Spinal cord (tissue), 10 donors: ENCODE measurements around the gene DSCAML1. TPM values are rescaled to one million over a fixed set of nuclear protein-coding genes. Genes with fewer than 3 reads are reported as not detected.

Experiments used
- DNase-seq, 6 donors: peaks; one replicate each; pipeline versions ENCODE4 v3.0.0 to v3.0.0-alpha.2; 2013 to 2015; ENCODE audit warnings: low spot score in 6 of 6, low read depth in 4 of 6
- H3K27ac ChIP-seq: one replicate; pipeline ENCODE4 v1.5.1; 2013; ENCODE audit warnings: low read depth, low read length, control low read depth
- H3K27me3 ChIP-seq: one replicate; pipeline ENCODE4 v1.6.1; 2013; ENCODE audit warnings: low read length; ENCODE audit not compliant: control insufficient read depth, insufficient read depth
- H3K36me3 ChIP-seq: one replicate; pipeline ENCODE4 v1.6.1; 2013; ENCODE audit warnings: low read length; ENCODE audit not compliant: control insufficient read depth, insufficient read depth
- H3K4me1 ChIP-seq: one replicate; pipeline ENCODE4 v1.6.1; 2013; ENCODE audit warnings: low read length; ENCODE audit not compliant: control insufficient read depth, insufficient read depth
- H3K4me3 ChIP-seq: one replicate; pipeline ENCODE4 v1.5.1; 2013; ENCODE audit warnings: low read depth, low read length, control low read depth
- H3K9me3 ChIP-seq: one replicate; pipeline ENCODE4 v1.6.1; 2013; ENCODE audit warnings: low read length; ENCODE audit not compliant: control insufficient read depth, insufficient read depth
- WGBS: methylation state at CpG from one replicate; pipeline ENCODE4 v1.1.5; 2013; ENCODE audit warnings: missing lambda C conversion rate; ENCODE audit not compliant: insufficient coverage; 5-methylcytosine and 5-hydroxymethylcytosine counted together
- polyA plus RNA-seq, 2 donors: library from polyadenylated mRNA; unstranded; fragments of 120-200 nt; gene quantifications; one replicate each; pipeline ENCODE4 v1.2.1, GENCODE V29; 2013; ENCODE audit not compliant: insufficient read length in 2 of 2
- total RNA-seq, 2 donors: library from RNA; depleted of rRNA in 1 of 2; stranded (reverse); fragments of 120-200 nt in 1 of 2; fragments of >200 nt in 1 of 2; gene quantifications; one replicate each; pipeline versions ENCODE4 v1.2.3 to v1.2.4, GENCODE V29; 2013 to 2014
- donor health status: healthy.

DSCAML1 gene
- total and polyA plus RNA-seq, 4 donors: 3.5 to 14.4 (median 8.2) TPM

DNA sequence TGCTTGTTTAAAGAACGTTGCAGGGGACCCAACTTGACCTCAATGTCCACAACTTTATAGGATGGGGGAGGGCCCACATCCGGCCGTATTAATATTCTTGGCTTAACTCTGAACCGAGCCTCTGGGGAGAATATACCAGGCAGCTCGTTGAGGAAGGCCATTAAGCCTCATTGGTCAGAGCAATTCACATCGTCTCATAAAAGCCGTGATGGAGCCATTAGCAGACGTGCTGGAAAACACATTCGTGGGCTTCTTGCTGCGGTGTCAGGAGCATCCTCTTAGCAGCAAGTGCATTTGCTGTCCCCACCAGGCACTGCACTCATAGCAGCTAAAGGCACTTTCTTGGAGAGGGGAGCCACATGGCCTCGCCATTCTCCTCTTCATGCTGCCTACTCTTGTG lies 14.9 kb downstream of the DSCAML1 start:
- no peak overlapping the region for H3K4me3 ChIP-seq
- peak in 1 of 6 donors; percentile 86 for DNase-seq
- WGBS: 46% methylated on average over 10 of the region's 11 CpGs
- H3K36me3 ChIP-seq: peaks cover 22% of the 10 kb centered on the region
- peaks cover 30% of the 10 kb centered on the region for H3K4me1 ChIP-seq
- no peaks in the 10 kb centered on the region for H3K9me3 ChIP-seq
- H3K27me3 ChIP-seq: no peaks in the 10 kb centered on the region
- H3K27ac ChIP-seq: no peak overlapping the region

DNA sequence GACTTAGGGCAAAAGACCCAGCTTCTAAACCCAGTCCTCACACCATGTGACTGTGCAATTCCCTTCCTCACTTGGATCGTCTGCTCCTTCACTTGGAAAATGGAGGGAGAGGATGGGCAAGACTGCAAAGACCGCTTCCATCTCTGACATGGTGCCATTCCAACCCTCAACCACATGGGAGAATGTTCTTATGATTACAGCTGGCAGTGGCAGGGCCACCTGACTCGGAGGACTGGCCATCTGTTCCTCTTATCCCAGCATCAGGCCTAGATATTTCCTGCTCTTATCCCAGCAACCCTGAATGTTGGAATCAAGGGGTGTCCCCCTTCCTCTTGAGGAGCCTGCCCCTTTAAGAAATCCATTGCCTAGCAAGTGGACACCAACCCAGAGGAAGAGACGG lies 15.4 kb downstream of the DSCAML1 start:
- Histone ChIP-seq H3K4me3 (no peak overlapping the region), H3K27me3 (no peaks in the 10 kb centered on the region), H3K27ac (no peak overlapping the region), H3K9me3 (no peaks in the 10 kb centered on the region), H3K36me3 (peaks cover 23% of the 10 kb centered on the region), H3K4me1 (peaks cover 27% of the 10 kb centered on the region)
- DNase-seq: peak in 1 of 6 donors; percentile 14
- WGBS: no CpG with 5 or more reads among the region's 4 CpGs

DNA sequence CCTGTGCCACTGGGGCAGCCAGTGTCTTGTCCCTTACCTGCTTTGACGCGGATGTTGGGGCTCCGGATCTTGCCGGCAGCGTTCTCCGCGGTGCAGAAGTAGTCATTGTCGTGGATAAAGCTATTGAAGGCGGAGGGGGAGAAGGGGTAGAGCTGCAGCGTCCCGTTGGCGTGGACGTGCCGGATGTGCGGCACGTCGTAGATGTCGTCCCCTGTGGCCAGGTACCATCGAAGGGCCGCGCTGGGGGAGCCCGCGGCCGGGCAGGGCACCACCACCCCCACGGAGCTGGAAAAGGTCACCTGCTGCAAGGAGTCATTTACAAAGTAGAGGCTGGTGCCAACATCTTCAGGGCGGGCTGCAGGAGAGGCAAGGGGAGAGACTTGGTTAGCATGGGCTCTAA lies 16.6 kb downstream of the DSCAML1 start:
- 89% methylated on average over 24 of the region's 26 CpGs for WGBS
- no peaks in the 10 kb centered on the region for H3K27me3 ChIP-seq
- H3K36me3 ChIP-seq: peaks cover 29% of the 10 kb centered on the region
- no peak overlapping the region for H3K27ac ChIP-seq
- peaks cover 23% of the 10 kb centered on the region for H3K4me1 ChIP-seq
- H3K4me3 ChIP-seq: no peak overlapping the region
- DNase-seq: no peak
- no peaks in the 10 kb centered on the region for H3K9me3 ChIP-seq

DNA sequence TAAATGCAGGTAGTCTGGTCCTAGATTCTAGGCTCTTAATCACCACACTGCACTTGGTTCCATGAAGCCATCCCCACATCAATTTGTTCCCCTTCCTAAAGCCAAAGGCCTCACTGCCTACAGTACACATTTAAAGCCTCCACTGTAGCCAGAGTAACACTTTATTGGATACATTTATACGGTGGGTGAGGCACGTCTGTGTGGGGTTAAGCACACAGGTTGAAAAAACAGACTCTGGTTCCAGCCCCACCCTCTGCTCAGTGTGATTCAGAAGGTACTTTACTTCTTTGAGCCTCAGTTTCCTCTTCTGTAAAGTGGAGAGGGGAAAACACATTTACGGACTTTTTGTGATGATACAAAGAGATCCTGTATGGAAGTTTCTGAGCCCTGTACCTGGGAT lies 22.5 kb downstream of the DSCAML1 start:
- Histone ChIP-seq H3K36me3 (peaks cover 26% of the 10 kb centered on the region), H3K9me3 (no peaks in the 10 kb centered on the region), H3K4me3 (no peak overlapping the region), H3K27ac (no peak overlapping the region), H3K27me3 (no peaks in the 10 kb centered on the region), H3K4me1 (peaks cover 38% of the 10 kb centered on the region)
- no peak for DNase-seq
- 86% methylated on average over 2 of the region's 3 CpGs for whole genome bisulfite sequencing

DNA sequence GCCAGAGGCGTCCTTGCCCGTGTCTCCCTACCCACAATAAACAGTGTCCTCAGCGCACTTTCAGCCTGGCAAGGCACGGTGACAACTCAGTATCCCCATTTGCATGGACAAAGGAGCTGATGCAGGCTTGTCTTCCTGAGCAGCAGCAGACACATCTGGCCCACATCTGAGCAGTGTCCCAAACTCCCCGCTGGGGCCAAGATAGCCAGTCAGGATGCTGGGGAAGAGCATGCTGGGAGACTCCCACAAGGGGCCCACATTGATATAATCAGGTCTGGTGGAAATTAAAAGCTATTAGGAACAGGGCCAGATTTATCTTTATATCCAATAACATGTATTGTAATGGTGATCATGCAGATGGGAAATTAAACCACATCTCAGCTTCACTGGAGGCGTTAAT lies 24.7 kb downstream of the DSCAML1 start:
- Histone ChIP-seq H3K27me3 (no peaks in the 10 kb centered on the region), H3K36me3 (peaks cover 11% of the 10 kb centered on the region), H3K27ac (no peak overlapping the region), H3K9me3 (no peaks in the 10 kb centered on the region), H3K4me1 (peaks cover 23% of the 10 kb centered on the region), H3K4me3 (no peak overlapping the region)
- peak in 1 of 6 donors; percentile 75 for DNase-seq
- WGBS: 55% methylated on average over 5 of the region's 6 CpGs

DNA sequence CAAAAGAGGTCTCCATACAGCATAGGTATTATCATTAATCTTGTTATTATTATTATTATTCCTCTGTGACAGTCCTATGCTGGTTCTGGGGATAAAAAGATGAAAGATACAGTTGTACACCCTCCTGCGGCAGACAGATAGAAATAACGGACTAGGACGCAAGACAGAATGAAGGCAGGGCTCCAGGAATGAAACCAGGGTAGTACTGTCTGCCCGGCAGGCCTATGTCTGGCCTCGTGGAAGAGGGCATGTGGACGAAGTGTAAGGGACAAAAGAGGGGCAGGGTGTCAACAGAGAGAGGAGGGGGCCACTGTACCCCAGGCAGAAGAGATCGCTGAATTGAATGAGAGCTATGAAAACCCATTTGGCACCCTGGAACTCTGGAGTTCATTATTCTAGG lies 25.2 kb downstream of the DSCAML1 start:
- no peak for DNase-seq
- H3K4me1 ChIP-seq: peaks cover 25% of the 10 kb centered on the region
- no peak overlapping the region for H3K27ac ChIP-seq
- WGBS: 72% methylated on average over 7 of the region's 7 CpGs
- H3K4me3 ChIP-seq: no peak overlapping the region
- peaks cover 11% of the 10 kb centered on the region for H3K36me3 ChIP-seq
- no peaks in the 10 kb centered on the region for H3K9me3 ChIP-seq
- H3K27me3 ChIP-seq: no peaks in the 10 kb centered on the region

- Histone ChIP-seq H3K4me3 (no peak overlapping the region), H3K9me3 (no peaks in the 10 kb centered on the region), H3K27me3 (no peaks in the 10 kb centered on the region), H3K27ac (no peak overlapping the region), H3K4me1 (peaks cover 30% of the 10 kb centered on the region), H3K36me3 (peaks cover 5% of the 10 kb centered on the region)
- DNase-seq: peak in 1 of 6 donors; percentile 41
- WGBS: 46% methylated on average over 4 of the region's 6 CpGs
Measured at GRCh38 chr11:117771197-117771596, 25.8 kb downstream of the DSCAML1 start.

DNA sequence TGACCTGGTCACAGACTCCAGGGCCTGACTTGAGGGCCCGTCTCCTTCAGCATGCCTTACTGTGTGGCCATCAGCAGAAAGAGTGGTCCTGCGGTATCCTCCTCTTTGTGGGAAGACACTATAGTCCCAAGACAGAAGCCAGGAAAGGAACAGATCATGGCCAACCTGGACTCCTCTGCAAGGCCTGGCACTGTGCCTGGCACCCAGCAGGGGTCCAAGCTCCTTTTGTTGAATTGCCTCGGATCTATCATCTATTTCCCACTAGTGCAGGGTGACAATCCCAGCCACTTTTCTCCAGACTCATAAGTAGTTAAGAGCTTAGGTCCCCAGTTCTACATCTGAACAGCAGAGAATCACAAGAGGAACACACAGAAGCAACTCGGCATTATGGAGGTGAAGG lies 27.0 kb downstream of the DSCAML1 start:
- Histone ChIP-seq H3K27me3 (no peaks in the 10 kb centered on the region), H3K9me3 (no peaks in the 10 kb centered on the region), H3K27ac (no peak overlapping the region), H3K4me3 (no peak overlapping the region), H3K36me3 (peaks cover under 1% of the 10 kb centered on the region), H3K4me1 (peaks cover 32% of the 10 kb centered on the region)
- 61% methylated on average over 4 of the region's 4 CpGs for WGBS
- DNase-seq: no peak

- no peak overlapping the region for H3K27ac ChIP-seq
- no peaks in the 10 kb centered on the region for H3K27me3 ChIP-seq
- no peak overlapping the region for H3K4me3 ChIP-seq
- H3K4me1 ChIP-seq: peaks cover 37% of the 10 kb centered on the region
- H3K9me3 ChIP-seq: no peaks in the 10 kb centered on the region
- no peaks in the 10 kb centered on the region for H3K36me3 ChIP-seq
- WGBS: no CpG with 5 or more reads among the region's 2 CpGs
- DNase-seq: no peak
Measured at GRCh38 chr11:117769533-117769932, 27.5 kb downstream of the DSCAML1 start.

DNA sequence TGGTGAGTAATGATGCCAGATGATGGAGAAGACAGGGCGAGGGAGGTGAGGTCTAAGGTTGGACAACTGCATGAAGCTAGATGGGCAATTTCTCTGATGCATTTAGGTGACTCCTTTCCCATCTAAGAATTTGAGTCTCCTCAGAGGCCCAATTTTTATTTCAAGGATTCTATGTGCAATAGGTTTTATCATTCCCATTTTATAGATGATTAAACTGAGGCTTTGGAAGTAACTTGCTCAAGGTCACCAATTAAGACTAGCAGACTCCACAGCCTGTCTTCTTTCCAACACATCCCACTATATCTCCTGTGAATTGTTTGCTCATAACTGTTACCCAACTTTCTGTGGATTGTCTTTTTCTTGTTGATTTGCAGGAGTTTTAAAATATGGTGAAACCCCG lies 28.5 kb downstream of the DSCAML1 start:
- H3K4me1 ChIP-seq: peaks cover 44% of the 10 kb centered on the region
- H3K27me3 ChIP-seq: no peaks in the 10 kb centered on the region
- no peaks in the 10 kb centered on the region for H3K36me3 ChIP-seq
- DNase-seq: no peak
- no peaks in the 10 kb centered on the region for H3K9me3 ChIP-seq
- WGBS: no CpG with 5 or more reads among the region's 2 CpGs
- H3K27ac ChIP-seq: no peak overlapping the region
- no peak overlapping the region for H3K4me3 ChIP-seq
